GM19324 (cell line): Measurements from ENCODE around the gene TRPM4.
"Not testable (repeated sequence)": the region's sequence is repeated elsewhere in the genome, so short reads cannot be mapped to it uniquely, and the experiment has no call there.

Source experiments
- ATAC-seq: cut with Tn5 transposase; IDR thresholded peaks from one replicate; pipeline ENCODE4 v1.9.1; 2021; ENCODE audit warnings: mild to moderate bottlenecking, moderate library complexity; ENCODE audit not compliant: unreplicated experiment, low FRiP score

Gene TRPM4

DNA sequence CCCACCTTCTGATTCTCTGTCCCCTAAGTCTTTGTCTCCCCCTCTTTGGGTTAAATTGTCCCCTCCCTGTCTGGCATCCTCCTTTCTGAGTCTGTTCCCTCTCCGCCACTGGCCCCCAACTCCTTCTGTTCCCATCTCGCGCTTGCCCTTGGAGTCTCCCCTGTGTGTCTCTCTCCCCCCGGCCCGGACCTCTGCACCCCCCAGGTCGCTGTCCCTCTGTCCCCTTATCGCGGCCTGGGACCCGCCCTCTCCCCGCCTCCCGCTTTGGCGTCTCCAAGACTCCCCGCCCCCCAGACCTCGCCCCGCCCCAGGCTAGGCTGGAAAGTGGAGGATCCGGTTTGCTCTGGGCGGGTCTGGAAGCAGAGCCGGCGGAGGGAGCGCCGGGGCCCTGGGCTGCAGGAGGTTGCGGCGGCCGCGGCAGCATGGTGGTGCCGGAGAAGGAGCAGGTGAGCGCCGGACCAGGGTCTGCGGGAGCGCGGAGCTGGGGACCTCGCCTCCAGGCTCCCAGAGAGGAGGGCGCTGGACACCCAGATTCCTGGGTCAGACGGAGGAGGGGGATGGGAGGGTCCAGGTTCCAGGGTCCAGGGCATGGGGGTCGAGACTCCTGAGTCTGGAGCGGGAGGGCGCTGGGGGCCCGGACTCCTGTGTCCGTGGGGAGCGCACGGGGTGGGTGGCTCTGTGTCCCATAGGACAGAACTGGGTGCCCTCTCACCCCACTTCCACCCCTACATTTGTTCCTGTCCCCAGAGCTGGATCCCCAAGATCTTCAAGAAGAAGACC lies at the start of gene TRPM4:
Gene TRPM4, plus strand, starts transcription at position 348 of the 780 bp plus-strand sequence. Its CDS starts 75 bp downstream, at position 423.
- ATAC-seq = no peak

DNA sequence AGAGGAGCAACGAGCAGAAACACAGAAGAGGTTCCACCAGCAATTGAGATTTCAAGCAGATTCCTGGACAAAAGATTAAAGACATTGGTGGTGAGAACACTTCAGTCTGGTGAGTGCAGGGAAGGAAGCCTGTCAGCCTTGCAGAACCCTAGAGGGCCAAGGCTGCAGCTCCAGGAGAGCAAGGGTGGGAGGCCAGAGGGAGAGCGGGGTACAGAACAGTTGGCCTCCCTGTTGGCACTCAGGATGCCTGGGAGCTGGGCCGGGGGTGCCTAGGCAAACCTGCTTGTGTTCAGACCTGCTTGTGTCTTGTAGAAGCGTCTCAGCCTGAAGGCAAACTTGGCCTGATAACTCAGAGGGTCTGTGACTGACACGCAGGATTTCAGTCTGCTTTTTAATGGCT lies 48.5 kb upstream of the TRPM4 start:
- ATAC-seq = no peak

DNA sequence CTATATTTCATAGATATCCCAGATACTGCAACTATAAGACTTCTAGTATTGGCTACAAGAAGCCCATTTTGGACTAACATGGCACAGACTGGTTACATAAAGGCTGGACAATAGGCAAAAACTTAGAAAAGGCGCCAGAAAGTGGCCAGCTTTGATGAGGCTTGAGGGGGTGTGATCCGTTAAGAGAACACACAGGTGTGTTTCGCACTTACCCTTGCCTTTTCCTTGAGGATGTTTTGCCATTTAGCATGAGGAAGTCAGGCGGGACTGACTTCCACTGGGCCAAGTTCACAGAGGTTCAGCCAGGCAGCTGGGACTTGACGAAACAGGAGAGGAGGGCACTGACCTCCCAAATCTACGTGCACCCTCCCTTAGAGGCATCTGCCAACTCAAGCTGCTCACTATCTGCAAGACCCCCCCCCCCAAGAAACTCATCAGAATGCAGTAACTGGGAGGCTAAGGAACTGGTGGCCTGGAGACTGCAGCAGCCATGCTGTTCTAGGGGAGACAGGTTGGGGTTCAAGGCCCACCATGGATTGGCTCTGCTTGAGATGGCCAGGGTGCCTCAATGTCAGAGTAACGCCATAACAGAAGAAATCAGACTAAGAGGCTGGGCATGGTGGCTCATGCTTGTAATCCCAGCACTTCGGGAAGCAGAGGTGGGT lies 47.9 kb upstream of the TRPM4 start:
- no peak for ATAC-seq

DNA sequence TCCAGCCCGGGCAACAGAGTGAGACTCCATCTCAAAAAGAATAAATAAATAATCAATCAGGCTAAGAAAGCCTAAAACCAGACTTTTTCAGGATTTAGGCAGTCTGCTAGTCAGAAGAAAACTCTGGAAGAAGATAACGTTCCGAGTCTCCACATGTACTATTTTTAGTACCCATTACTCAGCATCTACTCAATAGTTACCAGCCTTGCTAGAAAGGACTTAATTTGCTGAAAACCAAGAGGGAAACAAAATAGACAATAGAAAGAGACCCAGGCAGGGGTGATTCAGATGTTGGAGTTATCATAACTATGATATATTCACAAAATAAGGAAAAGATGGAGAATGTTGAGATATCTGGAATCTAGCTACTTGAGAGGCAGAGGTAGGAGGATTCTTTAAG lies 47.0 kb upstream of the TRPM4 start:
- ATAC-seq = no peak

DNA sequence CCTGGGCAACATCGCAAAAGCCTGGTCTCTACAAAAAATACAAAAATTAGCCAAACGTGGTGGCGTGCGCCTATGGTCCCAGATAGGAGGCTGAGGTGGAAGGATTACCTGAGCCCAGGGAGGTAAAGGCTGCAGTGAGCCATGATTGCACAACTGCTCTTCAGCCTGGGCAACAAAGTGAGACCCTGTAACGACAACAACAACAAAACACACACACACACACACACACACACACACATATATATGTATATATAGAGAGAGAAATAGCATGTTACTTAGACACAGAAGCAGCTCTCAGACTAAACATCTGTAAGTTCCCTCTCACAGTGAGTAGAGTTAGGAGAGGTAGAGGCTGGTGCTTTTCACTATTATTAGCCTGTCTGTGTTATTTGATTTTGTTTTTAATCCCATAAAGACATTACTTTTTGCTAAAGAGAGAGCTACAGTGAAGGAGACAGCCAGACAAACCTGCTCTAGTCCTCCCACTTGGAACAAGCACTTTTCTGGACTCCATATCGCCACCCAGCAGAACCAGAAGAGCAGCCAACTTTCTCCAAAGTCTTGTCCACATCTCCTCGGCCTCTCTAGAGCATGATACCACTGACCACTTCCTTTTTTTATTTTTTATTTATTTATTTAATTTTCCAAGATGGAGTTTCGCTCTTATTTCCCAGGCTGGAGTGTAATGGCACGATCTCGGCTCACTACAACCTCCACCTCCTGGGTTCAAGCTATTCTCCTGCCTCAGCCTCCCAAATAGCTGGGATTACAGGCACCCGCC lies 46.2 kb upstream of the TRPM4 start:
- ATAC-seq = no peak

DNA sequence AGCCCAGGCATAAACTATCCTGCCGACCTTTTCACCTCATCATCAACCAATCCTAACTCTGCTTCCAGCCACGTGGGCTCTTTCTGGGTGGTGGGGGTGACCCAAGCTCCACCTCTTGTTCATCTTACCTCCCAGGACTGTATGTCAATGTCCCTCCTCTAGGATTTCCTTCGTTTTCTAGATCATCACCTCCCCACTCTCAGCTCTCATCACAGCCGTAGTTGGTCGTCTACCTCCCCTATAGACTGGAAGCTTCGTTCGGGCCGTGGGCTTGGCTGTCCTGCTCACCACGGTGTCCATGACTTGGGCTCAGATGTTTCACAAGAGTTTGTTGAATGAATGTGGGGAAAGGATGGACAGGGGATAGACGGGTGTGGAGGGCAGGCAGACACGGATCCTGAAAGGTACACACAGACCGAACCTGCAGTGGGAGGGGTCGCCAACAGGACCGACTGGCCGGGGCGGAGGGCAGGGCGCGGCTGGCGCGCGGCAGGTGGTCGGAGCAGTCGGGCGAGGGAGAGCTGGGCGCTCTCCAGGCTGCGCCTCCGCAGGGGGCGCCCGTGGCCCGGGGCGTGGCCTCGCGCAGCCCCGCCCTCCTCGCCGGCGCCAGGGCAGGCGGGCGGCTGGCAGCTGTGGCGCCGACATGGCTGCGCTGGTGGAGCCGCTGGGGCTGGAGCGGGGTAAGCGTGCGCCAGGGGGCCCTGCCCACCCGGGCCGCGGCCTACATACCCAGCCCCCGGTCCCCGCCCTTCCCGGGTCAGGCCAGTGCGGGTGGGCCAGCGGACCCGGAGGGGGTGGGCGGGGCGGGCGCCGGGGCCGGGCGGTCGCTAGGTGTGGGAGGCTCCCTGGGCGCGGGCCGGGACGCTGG lies 43.6 kb upstream of the TRPM4 start, which contains the start of gene LIN7B:
Gene LIN7B, plus strand, starts transcription at position 609 of the 868 bp plus-strand sequence. Its CDS starts 35 bp downstream, at position 644.
- peak; percentile 34 for ATAC-seq

DNA sequence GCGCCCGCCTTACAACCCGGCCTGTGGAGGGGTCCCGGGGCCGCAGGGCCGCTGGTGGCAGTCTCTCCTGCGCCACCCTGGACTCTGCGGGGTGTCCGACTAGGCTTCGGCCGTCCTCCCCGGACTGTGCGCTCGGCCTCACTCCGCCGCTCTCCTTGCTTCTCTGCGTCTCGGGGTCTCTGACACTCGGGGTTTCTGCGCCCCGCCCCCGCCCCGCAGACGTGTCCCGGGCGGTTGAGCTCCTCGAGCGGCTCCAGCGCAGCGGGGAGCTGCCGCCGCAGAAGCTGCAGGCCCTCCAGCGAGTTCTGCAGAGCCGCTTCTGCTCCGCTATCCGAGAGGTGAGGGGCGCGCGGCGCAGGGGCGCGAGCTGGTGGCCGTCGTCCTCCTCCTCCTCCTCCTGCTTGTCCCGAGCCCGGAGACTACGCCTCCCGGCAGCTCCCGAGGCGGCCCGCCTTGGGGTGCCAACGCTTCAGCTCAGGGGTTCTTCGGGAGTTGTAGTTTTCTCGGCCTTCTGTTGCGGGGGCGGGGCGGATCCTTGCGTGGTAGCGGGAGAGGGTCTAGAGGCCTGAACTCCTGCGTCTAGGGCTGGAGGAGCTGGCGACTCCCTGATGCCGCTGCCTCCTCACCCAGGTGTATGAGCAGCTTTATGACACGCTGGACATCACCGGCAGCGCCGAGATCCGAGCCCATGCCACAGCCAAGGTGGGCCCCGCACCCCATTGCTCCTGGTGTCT lies 42.8 kb upstream of the TRPM4 start:
- no peak for ATAC-seq

DNA sequence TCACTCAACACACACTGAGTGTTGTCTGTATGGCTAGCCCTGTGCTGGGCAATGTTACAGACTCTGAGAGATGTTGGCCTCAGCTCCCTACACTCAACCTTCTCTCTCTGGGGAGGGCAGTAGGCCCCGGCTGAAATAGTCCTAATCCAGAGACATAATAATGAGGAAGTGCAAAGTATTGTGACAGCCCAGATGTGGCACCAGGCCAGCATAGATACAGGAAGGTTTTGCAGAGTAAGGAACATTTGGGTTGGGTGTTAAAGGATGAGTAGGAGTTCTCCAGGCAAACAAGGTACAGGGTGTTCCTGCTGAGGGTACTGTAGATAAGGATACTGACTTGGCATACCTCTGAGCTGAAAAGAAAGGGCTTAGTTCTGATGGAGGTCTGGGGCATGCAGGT lies 41.0 kb upstream of the TRPM4 start:
- ATAC-seq = no peak

DNA sequence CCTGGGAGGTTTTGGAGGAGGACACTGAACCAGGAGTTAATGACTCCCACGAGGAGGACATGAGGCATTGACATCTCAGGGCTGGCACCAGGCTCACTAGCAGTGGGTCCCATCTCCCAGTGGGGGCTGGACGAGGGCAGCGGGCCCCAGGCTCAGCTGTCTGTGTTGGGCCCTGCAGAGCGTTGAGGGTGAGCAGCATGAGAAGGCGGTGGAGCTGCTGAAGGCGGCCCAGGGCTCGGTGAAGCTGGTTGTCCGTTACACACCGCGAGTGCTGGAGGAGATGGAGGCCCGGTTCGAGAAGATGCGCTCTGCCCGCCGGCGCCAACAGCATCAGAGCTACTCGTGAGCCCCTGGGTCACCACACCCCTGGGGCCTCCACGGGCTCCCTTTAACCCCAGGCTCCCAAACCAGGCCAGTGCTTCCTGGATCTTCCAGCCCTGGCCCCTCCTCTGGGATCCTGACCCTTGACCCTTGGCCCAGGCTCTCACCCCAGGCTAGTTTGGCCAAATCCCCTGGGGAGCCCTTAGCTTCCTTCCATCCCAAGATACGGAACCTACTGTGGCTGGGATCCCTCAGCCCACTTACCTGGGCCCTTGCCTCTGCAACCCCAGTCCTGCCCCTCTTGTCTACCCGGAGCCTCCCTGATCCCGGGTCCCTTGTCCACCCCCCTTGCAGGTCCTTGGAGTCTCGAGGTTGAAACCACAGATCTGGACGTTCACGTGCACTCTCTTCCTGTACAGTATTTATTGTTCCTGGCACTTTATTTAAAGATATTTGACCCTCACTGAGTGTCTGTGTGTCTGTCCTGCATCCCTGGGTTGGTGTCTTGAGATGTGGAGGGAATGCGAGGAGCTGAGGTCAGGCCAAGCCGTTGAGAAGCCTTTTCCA lies 39.7 kb upstream of the TRPM4 start:
- ATAC-seq = no peak

DNA sequence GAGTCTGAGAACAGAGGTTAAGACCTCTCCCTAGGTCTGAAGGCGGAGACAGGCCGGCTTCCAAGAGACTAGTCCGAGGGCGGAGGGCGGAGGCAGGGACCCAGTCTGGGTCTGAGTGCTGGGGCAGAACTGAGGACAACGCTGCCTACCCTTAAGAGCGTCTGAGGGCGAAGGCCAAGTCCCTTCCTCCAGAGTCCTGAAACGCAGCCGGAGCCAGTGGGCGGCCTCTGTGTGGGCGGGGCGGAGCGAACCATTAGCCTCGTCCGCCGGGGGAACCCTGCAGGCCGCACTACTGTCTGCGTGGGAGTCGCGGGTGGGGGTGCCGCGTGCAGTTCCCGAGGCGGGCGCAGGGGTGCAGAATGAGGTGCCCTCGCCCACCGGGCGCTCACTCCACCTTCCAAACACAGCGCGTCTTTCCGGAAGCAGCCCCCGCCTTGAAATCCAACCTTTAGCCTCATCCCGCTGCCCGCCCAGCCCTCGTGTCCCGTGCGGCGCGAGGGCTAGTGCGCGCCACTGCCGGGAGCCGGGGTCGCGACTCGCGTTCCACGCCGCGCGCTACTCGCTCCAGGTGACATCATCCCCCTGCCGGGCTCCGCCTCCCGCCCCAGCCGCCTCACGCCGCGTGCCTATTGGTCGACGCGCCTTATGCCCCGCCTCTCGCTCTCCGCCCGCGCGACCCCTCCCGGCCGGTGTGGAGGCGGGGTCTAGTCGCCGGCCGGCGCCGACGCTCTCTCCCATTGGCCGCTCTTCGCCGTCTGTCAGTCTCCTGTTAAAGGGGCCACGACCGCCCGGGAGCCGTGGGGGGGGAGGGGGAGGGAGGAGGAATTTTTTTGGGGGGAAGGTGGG lies 38.8 kb upstream of the TRPM4 start, which contains the start of gene C19orf73:
Gene C19orf73, minus strand, starts transcription at position 579 of the 846 bp plus-strand sequence. Its CDS starts 121 bp downstream, at position 458.
- ATAC-seq = peak; percentile 83

DNA sequence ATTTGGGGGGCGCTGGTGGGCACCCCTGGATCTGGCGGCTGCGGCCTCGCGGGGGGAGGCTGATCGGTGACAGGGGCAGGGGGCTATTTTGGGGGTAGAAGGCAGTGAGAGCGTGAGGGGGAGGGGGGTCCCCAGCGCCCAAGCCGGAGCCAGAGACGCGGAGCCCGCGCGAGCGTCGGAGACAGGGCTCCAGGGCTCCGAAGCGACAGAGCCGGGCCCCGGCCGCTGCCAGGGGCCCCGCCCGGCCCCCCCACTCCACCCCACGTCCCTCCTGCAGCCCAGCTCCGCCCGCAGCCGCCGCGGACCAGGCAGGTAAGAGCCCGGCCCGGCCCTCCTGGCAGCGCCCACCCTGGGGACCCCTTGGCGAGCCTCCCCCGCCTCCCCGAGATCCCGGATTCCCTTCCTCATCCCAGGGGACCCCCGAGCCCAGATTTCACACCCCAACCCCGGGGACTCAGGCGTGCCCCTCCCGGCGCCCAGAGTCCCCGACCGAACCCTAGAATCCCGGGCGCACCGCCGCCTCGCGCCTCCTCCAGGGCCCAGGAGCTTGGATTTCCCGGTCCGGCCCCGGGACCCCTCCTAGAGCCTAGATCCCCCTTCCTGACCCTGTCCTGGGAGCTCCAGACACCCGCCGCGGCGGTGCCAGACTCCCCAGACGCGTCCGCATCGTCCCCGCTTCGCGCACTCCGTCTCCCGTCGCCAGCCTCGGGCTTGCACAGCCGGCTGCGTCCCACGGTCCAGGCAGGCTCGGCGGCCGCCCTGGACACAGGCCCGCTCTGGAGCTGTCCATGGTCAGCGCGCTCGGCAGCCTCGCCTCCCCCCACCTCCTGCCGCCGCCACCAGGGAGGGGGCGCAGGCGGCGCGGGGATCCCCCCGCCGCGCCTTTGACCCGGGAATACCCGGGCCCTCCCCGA lies 37.9 kb upstream of the TRPM4 start, which contains the start of gene PPFIA3:
Gene PPFIA3, plus strand, starts transcription at position 134 of the 914 bp plus-strand sequence. CDS start 8,330 bp downstream, outside the sequence.
- no peak for ATAC-seq

DNA sequence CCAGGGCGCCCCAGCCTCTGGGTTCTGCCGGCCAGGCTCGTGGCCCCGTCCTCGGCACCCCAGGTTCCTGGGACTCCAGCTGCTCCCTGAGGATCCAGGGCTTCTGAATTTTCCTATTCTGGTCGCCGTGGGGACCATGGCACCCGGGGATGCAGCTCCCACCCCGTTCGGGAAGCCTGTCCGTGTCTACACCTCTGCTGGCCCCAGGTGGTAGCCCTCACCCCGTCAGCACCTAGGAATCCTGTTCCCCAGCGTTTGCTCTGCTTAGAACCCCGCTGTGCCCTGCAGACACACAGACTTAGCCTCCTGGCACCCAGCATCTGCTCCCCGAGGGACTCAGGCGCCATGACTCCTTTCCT lies 37.3 kb upstream of the TRPM4 start:
- ATAC-seq = no peak

DNA sequence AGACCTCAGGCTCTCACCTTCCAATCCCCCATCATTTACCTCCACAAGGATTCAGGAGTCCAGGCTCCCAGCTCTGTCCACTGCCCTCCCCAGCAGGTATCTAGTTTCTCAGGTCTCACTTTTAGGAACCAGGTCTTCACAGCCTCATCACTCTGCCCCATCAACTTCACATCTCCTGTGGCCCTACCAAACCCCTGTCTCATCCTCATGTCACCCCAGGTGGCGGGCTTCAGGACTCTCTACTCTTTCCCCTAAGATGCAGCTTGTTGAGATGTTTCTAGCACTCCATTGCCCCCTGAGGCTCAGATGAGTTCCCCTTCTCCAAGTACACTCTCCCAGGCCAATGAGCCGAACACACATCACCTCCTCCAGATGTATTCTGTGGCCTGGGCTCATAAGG lies 36.7 kb upstream of the TRPM4 start:
- ATAC-seq = no peak

DNA sequence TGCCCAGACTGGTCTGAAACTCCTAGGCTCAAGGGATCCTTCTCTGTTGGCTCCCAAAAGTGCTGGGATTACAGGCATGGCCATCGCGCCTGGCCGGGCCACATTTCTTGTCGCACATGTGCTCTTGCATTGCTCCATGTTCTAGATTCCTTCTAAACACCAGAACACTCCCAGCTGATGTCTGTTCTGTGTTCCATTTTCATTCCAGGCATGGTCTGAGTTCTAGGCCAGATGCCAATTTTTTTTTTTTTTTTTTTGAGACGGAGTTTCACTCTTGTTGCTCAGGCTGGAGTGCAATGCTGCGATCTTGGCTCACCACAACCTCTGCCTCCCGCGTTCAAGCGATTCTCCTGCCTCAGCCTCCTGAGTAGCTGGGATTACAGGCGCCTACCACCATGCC lies 35.8 kb upstream of the TRPM4 start:
- not testable (repeated sequence) for ATAC-seq

DNA sequence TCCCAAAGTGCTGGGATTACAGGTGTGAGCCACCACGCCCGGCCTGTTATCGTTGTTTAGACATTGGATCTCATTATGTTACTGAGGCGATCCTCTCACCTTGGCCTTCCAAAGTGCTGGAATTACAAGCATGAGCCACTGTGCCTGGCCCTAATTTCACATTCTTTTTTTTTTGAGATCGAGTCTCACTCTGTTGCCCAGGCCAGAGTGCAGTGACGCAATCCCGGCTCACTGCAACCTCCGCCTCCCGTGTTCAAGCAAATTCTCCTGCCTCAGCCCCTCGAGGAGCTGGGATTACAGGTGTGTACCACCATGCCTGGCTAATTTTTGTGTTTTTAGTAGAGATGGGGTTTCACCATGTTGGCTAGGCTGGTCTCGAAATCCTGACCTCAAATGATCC lies 34.3 kb upstream of the TRPM4 start:
- not testable (repeated sequence) for ATAC-seq

DNA sequence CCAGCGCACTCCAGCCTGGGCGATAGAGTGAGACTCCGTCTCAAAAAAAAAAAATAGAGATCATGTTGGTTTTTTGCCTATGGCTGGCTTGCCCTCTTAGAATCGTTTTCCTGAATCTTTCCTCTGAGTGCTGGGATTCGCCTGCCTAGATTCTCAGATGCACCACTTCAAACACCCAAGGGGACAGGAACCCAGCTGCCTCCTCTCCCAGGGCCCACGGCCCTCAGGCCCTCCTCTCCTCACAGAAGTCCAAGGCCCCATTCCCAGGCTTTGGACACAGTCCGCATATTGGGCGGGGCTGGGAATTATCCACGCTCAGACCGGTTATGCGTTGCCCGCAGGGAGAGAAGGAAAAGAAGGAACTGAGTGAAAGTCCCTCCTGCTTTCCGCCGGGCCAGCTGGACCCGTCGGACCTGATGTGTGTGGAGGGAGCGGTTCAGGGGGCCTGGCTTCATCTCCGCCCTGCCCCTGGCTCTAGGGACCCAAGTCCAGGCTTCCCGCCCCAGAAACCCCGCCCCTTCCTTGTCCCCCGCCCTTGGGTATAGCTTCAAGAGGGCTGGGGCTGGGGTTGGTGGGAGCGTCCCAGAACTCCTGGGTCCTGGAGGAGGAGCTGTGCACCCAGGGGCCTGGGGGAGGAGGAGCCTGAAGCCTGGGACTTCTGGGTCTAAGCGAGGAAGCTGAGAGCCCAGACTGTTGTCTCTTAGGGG lies 32.4 kb upstream of the TRPM4 start:
- ATAC-seq = no peak
